Inflammatory macrophage (primary cell): Measurements from ENCODE around the gene PGBD1.
"Not testable (repeated sequence)": the region's sequence is repeated elsewhere in the genome, so short reads cannot be mapped to it uniquely, and the experiment has no call there.

Experiments
- DNase-seq, 2 donors: peaks; one replicate each; pipeline ENCODE4 v3.0.0-alpha.2; 2020 to 2022

Gene PGBD1

GRCh38 chr6:28267695-28268059 is 13.7 kb upstream of the PGBD1 start:
- DNase-seq = no peak

- DNase-seq = no peak
Measured at GRCh38 chr6:28269492-28269891, 11.9 kb upstream of the PGBD1 start.

DNA sequence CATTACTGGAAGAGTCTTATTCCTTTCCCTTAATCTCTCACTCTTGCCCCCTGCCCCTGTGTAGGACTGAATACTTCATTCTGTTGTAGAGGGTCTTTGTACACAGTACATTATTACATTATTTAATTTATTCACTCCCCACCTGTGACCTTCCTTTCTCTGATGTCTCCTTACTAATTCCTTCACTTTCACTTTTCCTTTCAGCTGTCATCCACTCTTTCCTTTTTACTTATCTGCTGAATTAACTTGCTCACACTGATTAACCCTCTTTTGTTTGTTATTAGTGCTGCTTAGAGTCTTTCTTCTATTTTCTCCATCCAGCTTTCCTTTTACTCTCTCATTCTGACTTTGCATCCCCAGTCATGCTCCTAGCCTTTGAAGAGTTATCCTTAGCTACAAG is 6.5 kb upstream of the PGBD1 start:
- no peak for DNase-seq

- DNase-seq = no peak
Measured at GRCh38 chr6:28277746-28278145, 3.6 kb upstream of the PGBD1 start.

GRCh38 chr6:28280595-28281287 is 631 bp upstream of the PGBD1 start:
- DNase-seq = no peak

DNA sequence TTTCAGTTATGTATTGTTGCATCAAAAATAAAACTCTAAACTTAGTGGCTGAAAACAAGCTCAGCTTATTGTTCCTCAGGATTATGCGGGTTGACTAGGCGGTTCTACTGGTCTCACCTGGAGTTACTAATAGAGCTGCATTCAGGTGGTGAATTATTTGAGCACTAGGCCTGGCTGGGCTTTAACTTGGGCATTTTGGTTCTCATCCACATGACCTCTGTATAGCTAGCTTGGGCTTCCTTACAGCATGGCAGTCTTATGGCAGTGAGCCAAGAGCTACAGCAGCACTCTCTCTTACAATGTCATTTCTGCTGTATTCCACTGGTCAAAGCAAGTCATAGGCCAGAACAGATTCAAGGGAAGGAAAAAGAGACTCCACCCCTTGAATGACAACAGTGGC is 1.6 kb downstream of the PGBD1 start:
- DNase-seq = no peak

GRCh38 chr6:28291573-28291972 is 10.2 kb downstream of the PGBD1 start:
- no peak for DNase-seq

- DNase-seq = no peak
Measured at GRCh38 chr6:28295326-28295725, 14.0 kb downstream of the PGBD1 start.

GRCh38 chr6:28296520-28297060 is 15.2 kb downstream of the PGBD1 start:
- DNase-seq = no peak

DNA sequence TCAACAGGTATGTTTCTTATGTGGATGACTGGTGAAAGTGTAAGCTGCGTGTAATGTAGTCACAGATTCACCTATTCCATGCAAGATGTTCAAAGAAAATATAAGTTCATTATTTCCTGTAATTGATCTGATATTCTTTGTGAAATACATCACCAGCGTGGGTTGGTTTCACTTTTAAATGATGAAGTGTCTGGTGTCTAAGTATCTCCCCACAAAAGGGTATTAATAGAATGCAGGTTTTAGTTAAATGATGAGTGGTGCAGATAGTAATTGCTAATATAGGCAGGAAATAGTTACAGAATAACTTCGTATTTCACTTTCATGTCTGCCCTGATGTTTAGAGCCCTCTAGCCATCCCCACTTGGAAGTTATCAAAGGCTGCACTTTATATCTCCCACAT is 22.2 kb downstream of the PGBD1 start:
- no peak for DNase-seq

DNA sequence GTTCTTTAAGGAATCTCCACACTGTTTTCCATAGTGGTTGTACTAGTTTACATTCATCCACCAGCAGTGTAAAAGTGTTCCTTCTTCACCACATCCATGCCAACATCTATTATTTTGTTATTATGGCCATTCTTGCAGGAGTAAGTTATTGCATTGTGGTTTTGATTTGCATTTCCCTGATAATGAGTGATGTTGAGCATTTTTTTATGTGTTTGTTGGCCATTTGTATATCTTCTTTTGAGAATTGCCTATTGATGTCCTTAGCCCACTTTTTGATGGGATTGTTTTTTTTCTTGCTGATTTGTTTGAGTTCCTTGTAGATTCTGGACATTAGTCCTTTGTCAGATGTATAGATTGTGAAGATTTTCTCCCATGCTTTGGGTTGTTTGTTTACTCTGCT is 25.0 kb downstream of the PGBD1 start:
- DNase-seq = not testable (repeated sequence)

DNA sequence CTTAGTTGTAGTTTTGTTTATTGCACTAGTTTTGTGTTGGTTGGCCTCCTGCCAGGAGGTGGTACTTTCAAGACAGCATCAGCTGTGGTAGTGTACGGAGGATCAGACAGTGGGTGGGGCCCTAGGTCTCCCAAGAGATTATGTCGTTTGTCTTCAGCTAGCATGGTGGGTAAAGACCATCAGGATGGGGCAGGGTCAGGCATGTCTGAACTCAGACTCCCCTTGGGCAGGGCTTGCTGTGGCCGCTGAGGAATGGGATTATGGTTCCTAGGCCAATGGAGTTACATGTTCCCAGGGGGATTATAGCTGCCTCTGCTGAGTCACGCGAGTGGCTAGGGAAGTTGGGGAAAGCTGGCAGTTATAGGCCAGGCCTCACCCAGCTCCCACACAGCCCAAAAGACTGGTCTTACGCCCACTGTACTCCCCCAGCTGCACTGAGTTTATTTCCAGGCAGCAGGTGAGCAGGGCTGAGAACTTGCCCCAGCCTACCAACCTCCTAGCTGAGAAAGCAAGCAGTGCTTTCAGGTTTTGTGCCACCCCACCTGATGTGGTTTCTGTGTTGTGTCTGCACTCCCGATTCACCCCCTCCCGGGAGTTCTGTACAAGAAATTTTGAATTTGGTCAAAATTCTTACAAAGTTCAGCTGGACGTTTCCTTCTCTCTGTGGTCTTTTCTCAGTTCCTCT is 29.9 kb downstream of the PGBD1 start:
- DNase-seq = no peak

DNA sequence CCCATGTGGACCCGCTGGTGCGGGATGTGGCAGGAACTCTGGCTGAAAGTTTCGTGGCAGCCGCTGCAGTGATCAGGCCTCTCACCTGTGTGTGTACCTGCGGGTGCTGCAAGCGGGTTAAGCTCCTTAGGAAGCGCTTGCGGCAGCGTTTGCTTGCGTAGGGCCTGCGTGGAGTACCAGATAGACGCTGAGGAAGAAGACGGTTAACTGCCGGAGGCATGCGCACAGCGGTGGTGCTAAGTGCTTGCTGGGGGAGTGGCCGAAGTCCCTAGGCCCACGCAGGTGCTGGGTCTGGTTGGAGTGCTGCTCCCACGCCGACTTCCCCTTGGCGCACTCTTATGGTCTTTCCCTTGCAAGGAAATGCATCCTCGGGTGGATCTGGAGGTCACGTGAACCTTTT is 31.6 kb downstream of the PGBD1 start:
- no peak for DNase-seq

- DNase-seq = no peak
Measured at GRCh38 chr6:28315628-28316027, 34.3 kb downstream of the PGBD1 start.

DNA sequence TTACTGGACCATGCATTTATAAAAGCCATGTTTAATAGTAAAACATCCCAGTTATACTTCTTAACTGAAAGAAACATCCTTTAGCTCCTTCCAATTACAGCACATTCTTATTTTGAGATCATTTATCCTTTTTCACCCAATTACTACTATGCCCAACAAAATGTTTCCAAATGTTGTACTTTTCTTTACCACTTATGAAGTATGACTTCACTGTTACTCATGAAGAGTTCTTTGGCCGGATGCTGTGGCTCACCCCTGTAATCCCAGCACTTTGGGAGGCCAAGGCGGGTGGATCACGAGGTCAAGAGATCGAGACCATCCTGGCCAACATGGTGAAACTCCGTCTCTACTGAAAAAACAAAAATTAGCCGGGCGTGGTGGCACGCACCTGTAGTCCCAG is 36.5 kb downstream of the PGBD1 start:
- not testable (repeated sequence) for DNase-seq

- no peak for DNase-seq
Measured at GRCh38 chr6:28322661-28323060, 41.3 kb downstream of the PGBD1 start.

GRCh38 chr6:28323813-28324424 is 42.5 kb downstream of the PGBD1 start:
- no peak for DNase-seq

DNA sequence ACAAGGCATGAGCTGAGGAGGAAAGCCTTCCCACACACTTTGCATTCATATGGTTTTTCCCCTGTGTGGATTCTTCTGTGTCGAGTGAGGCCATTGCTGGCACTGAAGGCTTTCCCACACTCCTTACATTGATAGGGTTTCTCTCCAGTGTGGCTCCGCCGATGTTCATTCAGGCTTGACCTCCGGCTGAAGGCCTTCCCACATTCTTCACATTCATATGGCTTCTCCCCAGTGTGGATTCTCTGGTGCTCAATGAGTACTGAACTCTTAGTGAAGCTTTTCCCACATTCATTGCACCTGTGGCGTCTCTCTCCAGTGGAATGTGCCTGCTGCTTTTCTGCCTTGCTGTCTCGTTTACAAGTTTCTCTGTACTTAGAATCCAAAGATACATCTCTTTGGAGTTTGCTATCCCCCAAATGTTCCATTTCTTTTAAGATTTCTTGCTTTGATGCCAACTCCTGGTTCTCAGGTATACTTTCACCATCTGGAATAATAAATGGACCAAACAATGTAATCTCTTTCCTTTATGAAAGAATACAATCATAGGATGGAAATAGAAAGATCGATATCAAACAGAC is 45.1 kb downstream of the PGBD1 start:
- DNase-seq = no peak

- no peak for DNase-seq
Measured at GRCh38 chr6:28330041-28330440, 48.7 kb downstream of the PGBD1 start.

DNA sequence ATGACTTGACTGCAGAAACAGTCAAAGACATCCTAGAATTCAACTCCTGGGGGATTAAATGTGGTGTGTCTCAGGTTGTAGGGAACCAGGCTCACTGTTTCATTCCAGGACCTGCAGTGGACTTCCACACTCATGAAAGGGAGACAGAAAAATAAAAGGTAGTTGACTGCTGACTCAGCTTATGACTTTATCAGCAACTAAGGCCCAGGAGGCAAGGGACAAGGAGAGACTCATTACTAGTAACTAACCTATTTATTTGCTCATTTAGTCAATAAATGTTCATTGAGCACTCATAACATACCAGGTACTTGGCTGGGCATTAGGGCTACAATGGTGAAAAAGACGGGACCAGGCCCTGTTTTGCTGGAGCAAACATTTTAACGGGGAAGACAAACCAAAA is 51.7 kb downstream of the PGBD1 start:
- no peak for DNase-seq

GRCh38 chr6:28333599-28334018 is 52.2 kb downstream of the PGBD1 start:
- DNase-seq = no peak

GRCh38 chr6:28334286-28335039 is 53.1 kb downstream of the PGBD1 start:
- DNase-seq = no peak
